Measurements from ENCODE around the gene PCDHB12.
"Not testable (repeated sequence)": the region's sequence is repeated elsewhere in the genome, so short reads cannot be mapped to it uniquely, and the experiment has no call there.

PCDHB12 gene

GRCh38 chr5:141210281-141210680 lies 1.8 kb downstream of the PCDHB12 start:
- not testable (repeated sequence) for DNase-seq (ENCODE audit: low read depth in 3 of 3)

GRCh38 chr5:141210849-141211248 lies 2.3 kb downstream of the PCDHB12 start:
- DNase-seq (ENCODE audit: low read depth in 3 of 3) = not testable (repeated sequence)

DNA sequence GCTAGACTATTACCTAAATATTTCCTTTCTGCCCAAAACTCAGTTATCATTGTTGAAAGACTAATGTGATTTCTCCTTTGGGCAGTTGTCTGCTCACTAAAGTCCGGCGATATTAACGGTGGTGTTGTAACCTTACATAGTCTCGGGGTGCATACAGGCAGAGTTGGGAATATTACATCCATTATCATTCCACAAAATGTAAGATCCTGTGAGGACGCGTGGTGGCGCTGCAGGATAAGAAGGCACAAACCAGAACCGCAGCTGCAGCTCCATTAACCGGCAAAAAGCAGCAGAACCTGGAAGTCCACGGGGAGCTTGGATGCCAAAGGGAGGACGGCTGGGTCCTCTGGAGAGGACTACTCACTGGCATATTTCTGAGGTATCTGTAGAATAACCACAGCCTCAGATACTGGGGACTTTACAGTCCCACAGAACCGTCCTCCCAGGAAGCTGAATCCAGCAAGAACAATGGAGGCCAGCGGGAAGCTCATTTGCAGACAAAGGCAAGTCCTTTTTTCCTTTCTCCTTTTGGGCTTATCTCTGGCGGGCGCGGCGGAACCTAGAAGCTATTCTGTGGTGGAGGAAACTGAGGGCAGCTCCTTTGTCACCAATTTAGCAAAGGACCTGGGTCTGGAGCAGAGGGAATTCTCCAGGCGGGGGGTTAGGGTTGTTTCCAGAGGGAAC lies 5.3 kb downstream of the PCDHB12 start, which contains the start of gene PCDHB13:
PCDHB13 (plus strand) TSS at position 264 of the 684 bp plus-strand sequence; CDS start at position 469, 205 bp downstream.
- not testable (repeated sequence) for DNase-seq (ENCODE audit: low read depth in 3 of 3)

DNA sequence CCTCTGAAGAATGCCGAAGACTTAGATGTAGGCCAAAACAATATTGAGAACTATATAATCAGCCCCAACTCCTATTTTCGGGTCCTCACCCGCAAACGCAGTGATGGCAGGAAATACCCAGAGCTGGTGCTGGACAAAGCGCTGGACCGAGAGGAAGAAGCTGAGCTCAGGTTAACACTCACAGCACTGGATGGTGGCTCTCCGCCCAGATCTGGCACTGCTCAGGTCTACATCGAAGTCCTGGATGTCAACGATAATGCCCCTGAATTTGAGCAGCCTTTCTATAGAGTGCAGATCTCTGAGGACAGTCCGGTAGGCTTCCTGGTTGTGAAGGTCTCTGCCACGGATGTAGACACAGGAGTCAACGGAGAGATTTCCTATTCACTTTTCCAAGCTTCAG lies 6.1 kb downstream of the PCDHB12 start:
- not testable (repeated sequence) for DNase-seq (ENCODE audit: low read depth in 3 of 3)

DNA sequence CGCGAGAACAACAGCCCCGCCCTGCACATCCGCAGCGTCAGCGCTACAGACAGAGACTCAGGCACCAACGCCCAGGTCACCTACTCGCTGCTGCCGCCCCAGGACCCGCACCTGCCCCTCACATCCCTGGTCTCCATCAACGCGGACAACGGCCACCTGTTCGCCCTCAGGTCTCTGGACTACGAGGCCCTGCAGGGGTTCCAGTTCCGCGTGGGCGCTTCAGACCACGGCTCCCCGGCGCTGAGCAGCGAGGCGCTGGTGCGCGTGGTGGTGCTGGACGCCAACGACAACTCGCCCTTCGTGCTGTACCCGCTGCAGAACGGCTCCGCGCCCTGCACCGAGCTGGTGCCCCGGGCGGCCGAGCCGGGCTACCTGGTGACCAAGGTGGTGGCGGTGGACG lies 7.0 kb downstream of the PCDHB12 start:
- DNase-seq (ENCODE audit: low read depth in 3 of 3) = not testable (repeated sequence)

GRCh38 chr5:141216035-141216434 lies 7.5 kb downstream of the PCDHB12 start:
- DNase-seq (ENCODE audit: low read depth in 3 of 3) = not testable (repeated sequence)

DNA sequence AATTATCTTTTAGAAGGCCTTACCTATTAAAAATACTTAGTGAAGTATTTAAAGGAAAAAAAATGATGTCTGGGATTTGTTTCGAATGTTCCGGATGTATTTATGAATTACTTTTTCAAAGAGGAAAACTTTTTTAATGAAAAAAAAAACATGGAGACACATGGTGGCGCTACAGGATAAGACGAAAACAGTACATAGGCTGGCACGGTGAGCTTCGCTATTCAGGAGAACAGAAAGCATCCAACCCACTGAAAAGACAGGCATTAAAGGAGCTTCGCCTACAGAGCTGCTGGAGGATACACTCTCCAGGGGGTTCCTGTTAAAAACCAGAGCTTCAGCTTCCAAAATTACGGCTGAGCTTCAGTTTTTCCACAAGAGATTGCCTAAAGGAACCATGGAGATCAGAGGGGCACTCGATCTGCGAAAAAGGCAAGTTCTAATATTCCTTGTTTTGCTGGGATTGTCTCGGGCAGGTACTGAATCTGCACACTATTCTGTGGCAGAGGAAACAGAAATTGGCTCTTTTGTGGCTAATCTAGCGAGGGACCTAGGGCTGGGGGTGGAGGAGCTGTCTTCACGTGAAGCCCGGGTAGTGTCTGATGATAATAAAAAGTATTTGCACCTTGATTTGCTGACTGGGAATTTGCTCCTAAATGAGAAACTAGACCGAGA lies 14.7 kb downstream of the PCDHB12 start, which contains the start of gene PCDHB14:
PCDHB14 (plus strand) TSS at position 232 of the 672 bp plus-strand sequence; CDS start at position 395, 163 bp downstream.
- no peak for DNase-seq (ENCODE audit: low read depth in 3 of 3)

DNA sequence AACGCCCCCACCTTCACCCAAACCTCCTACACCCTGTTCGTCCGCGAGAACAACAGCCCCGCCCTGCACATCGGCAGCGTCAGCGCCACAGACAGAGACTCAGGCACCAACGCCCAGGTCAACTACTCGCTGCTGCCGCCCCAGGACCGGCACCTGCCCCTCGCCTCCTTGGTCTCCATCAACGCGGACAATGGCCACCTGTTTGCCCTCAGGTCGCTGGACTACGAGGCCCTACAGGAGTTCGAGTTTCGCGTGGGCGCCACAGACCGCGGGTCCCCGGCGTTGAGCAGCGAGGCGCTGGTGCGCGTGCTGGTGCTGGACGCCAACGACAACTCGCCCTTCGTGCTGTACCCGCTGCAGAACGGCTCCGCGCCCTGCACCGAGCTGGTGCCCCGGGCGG lies 16.3 kb downstream of the PCDHB12 start:
- DNase-seq (ENCODE audit: low read depth in 3 of 3) = not testable (repeated sequence)

GRCh38 chr5:141225421-141225820 lies 16.9 kb downstream of the PCDHB12 start:
- not testable (repeated sequence) for DNase-seq (ENCODE audit: low read depth in 3 of 3)

DNA sequence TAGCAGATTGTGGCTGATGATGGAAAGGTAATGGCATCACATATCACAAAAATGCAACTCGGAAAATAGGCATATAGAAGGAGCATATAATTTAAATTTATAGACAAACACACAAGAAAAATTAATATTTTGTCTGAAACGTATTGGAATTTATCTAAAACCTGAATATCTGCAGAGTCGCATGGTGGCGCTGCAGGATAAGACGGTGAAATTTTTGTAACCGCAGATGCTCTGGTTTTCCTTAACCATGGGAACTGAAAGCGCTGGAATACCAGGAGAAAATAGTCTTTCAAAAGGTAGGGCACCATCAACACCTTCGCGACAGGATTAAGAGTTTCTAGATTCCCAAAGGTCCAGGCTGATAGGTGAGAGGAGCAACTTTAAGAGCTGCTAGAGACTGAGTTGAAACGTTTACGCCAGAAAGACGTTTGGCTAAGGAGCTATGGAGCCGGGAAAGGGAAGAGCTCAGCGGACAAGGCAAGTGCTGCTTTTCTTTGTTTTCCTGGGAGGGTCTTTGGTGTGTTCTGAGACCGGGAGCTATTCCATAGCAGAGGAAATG lies 25.7 kb downstream of the PCDHB12 start:
- DNase-seq (ENCODE audit: low read depth in 3 of 3) = no peak

- DNase-seq (ENCODE audit: low read depth in 3 of 3) = not testable (repeated sequence)
These were observed 27.4 kb downstream of the PCDHB12 start for GRCh38 chr5:141235922-141236321.

GRCh38 chr5:141236516-141237313 lies 28.2 kb downstream of the PCDHB12 start:
- no peak for DNase-seq (ENCODE audit: low read depth in 3 of 3)

- DNase-seq (ENCODE audit: low read depth in 3 of 3) = no peak
These were observed 33.0 kb downstream of the PCDHB12 start for GRCh38 chr5:141241496-141241895.

DNA sequence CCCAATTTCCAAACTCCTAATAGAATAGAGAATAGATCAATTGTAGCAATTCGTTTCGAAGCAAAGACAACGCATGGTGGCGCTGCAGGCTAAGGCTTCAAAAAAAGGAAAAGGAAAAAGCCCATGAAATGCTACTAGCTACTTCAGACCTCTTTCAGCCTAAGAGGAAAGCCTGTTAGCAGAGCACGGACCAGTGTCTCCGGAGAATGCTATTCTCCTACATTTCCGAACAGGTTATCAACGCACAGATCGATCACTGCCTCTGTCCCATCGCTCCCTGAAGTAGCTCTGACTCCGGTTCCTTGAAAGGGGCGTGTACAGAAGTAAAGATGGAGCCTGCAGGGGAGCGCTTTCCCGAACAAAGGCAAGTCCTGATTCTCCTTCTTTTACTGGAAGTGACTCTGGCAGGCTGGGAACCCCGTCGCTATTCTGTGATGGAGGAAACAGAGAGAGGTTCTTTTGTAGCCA lies 36.8 kb downstream of the PCDHB12 start, which contains the start of gene PCDHB15:
PCDHB15 (plus strand) TSS at position 146 of the 468 bp plus-strand sequence; CDS start at position 330, 184 bp downstream.
- no peak for DNase-seq (ENCODE audit: low read depth in 3 of 3)

DNA sequence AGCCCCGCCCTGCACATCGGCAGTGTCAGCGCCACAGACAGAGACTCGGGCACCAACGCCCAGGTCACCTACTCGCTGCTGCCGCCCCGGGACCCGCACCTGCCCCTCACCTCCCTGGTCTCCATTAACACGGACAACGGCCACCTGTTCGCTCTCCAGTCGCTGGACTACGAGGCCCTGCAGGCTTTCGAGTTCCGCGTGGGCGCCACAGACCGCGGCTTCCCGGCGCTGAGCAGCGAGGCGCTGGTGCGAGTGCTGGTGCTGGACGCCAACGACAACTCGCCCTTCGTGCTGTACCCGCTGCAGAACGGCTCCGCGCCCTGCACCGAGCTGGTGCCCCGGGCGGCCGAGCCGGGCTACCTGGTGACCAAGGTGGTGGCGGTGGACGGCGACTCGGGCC lies 38.5 kb downstream of the PCDHB12 start:
- DNase-seq (ENCODE audit: low read depth in 3 of 3) = not testable (repeated sequence)

DNA sequence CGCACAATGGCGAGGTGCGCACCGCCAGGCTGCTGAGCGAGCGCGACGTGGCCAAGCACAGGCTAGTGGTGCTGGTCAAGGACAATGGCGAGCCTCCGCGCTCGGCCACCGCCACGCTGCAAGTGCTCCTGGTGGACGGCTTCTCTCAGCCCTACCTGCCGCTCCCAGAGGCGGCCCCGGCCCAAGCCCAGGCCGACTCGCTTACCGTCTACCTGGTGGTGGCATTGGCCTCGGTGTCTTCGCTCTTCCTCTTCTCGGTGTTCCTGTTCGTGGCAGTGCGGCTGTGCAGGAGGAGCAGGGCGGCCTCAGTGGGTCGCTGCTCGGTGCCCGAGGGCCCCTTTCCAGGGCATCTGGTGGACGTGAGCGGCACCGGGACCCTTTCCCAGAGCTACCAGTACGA lies 38.9 kb downstream of the PCDHB12 start:
- not testable (repeated sequence) for DNase-seq (ENCODE audit: low read depth in 3 of 3)

DNA sequence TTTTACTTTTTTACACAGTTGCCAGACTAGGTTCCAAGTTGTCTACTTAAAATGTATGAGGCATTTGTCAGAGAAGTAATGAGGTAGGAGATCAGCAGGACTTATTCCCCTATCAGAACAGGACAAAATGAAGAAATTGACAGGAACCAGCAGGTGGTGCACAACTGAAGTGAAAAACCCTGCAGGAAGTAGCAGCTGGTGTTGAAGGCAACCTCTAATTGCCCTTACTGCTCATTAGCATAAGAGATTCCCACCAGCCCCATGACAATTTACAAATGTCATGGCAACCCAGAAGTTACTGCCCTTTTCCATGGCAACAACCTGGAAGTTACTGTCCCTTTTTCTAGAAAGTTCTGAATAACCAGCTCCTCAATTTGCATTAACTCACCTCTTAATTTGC lies 42.1 kb downstream of the PCDHB12 start:
- DNase-seq (ENCODE audit: low read depth in 3 of 3) = no peak

- no peak for DNase-seq (ENCODE audit: low read depth in 3 of 3)
These were observed 49.9 kb downstream of the PCDHB12 start for GRCh38 chr5:141258464-141258863.

DNA sequence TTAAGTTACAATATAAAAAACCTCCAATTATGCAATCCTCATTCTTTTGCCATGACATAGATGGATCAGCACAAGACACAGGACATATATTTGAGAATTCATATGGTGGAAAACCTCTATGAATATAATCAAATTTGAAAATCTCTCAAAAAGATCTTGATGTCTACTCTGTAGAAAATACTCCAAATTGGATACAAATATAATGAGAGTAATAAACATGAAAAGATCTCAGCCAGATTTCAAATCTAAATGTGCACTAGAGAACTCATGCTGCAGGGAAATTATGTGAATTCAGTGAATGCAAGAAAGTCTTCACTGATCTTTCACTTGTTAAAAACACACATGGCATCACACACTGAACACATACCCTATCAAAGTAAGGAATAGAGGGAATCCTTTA lies 50.4 kb downstream of the PCDHB12 start:
- no peak for DNase-seq (ENCODE audit: low read depth in 3 of 3)

- no peak for DNase-seq (ENCODE audit: low read depth in 3 of 3)
These were observed 52.1 kb downstream of the PCDHB12 start for GRCh38 chr5:141260458-141261237.

DNA sequence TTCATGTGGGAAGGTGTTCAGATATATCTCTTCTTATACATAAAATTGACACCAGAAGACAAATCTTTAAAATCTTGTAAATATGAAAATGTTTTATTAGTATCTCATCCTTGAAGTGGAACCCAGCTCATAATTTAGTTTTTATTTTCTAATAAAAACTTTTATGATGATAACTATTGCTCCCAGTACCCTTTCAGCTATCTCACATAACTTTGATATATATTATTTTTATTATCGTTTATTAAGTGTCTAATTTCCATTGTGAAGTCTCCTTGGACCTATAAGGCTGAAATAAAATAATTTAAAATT lies 52.7 kb downstream of the PCDHB12 start:
- no peak for DNase-seq (ENCODE audit: low read depth in 3 of 3)

Measured in stimulated activated CD4-positive, alpha-beta T cell treated with anti-CD3 and anti-CD28 coated beads, TNF-alpha, amount 100 ng/mL, for 48 hours (primary cell).